Heart right ventricle (tissue), 16 donors: ENCODE results near the gene DDX19B. TPM values are rescaled to one million over a fixed set of nuclear protein-coding genes. Genes with fewer than 3 reads are reported as not detected.

Experiments
- ATAC-seq, 8 donors: fragments of 200-7000 bp; cut with Tn5 transposase; one replicate each; pipeline ENCODE4 v1.9.1; 2020; ENCODE audit warnings: mild to moderate bottlenecking in 8 of 8, moderate library complexity in 8 of 8, moderate number of reproducible peaks in 1 of 8
- DNase-seq, 2 donors: peaks; one replicate each; pipeline ENCODE4 v3.0.0-alpha.2; 2020
- H3K27ac ChIP-seq, 10 donors: fragments of 200-600 bp; sonication (generic) in 2 of 10; one replicate each; pipeline versions ENCODE4 v1.5.0 to v1.8.0; 2020 to 2022; ENCODE audit warnings: mild to moderate bottlenecking in 3 of 10
- H3K27me3 ChIP-seq, 7 donors: fragments of 200-600 bp; one replicate each; pipeline ENCODE4 v1.8.0; 2021 to 2022; ENCODE audit warnings: mild to moderate bottlenecking in 2 of 7
- H3K36me3 ChIP-seq, 9 donors: fragments of 200-600 bp; sonication (generic) in 1 of 9; one replicate each; pipeline versions ENCODE4 v1.5.0 to v1.8.0; 2020 to 2022; ENCODE audit warnings: mild to moderate bottlenecking in 2 of 9
- H3K4me1 ChIP-seq, 9 donors: fragments of 200-600 bp; sonication (generic) in 1 of 9; one replicate each; pipeline versions ENCODE4 v1.5.0 to v1.8.0; 2020 to 2022; ENCODE audit warnings: mild to moderate bottlenecking in 4 of 9
- H3K4me3 ChIP-seq, 10 donors: fragments of 200-600 bp; sonication (generic) in 2 of 10; one replicate each; pipeline versions ENCODE4 v1.5.0 to v1.8.0; 2020 to 2022; ENCODE audit warnings: mild to moderate bottlenecking in 7 of 10, moderate library complexity in 2 of 10
- H3K9me3 ChIP-seq, 11 donors: fragments of 200-600 bp in 10 of 11; sonication (generic) in 2 of 11; one replicate each; pipeline versions ENCODE4 v1.5.0 to v1.8.0; 2013 to 2022; ENCODE audit warnings: mild to moderate bottlenecking in 2 of 11, control low read depth in 1 of 11, moderate library complexity in 1 of 11
- CTCF ChIP-seq, 9 donors: fragments of 200-600 bp; sonication (generic) in 2 of 9; IDR thresholded peaks; one replicate each; pipeline versions ENCODE4 v1.5.0 to v1.8.0; 2021 to 2022; ENCODE audit warnings: antibody characterized with exemption in 9 of 9, mild to moderate bottlenecking in 5 of 9, moderate library complexity in 1 of 9
- WGBS, 2 donors: extraction: QIAGEN DNeasy Blood & Tissue Kit; methylation state at CpG; one replicate each; pipeline ENCODE4 v1.1.7; 2013; ENCODE audit warnings: inconsistent platforms in 1 of 2; 5-methylcytosine and 5-hydroxymethylcytosine counted together
- intact Hi-C, 10 donors: fragments of 100-400 bp; cut with DNase I; formaldehyde crosslinking; loops; one replicate each; pipeline versions ENCODE4 v1.11.1 to v1.14.2; 2022
- polyA plus RNA-seq, 2 donors: library from polyadenylated mRNA; stranded (reverse); fragments of 200-250 nt; gene quantifications; one replicate each; pipeline ENCODE4 v1.2.3, GENCODE V29; 2013
- total RNA-seq, 10 donors: library from RNA; stranded (reverse); fragmentation: NEBNext Ultra II Directional in 3 of 10; extraction: Animal tissue kit (Norgen Biotek cat#: 25700) in 3 of 10; gene quantifications; one replicate each; pipeline versions ENCODE4 v1.2.1 to v1.2.4, GENCODE V29; 2021 to 2023
- donor health status: Arrhythmogenic right ventricular cardiomyopathy.
- donor health status: ischemic (EF 13 %, LVEDD 7.1; RV severe dilation, severe dysfunction).
- donor health status: healthy with polysubstance abuse.
- donor health status: DM: no; HTN: yes; CAD: no.
- donor health status: DM: no; HTN: no; CAD: no.
- donor health status: ischemic (EF 25% LVEDD 6.9; RV normal size, moderate dysfunction).
- donor health status: ischemic (EF 25% LVEDD 5.7; RV mildly dilated, moderate dysfunction).
- donor health status: healthy.
- donor health status: DM: yes; HTN: yes; CAD: no.
- donor health status: Ischemic cardiomyopathy.
- donor health status: ischemic (EF 35%, LVEDD 5.7; RV mildly dilated, moderate dysfunction).
- donor health status: nonischemic (EF 11% LVEDD 7.7; RV severe dilation, severe dysfunction).
- donor health status: DM: yes; HTN: yes; CAD: no.
- donor health status: PGD.
- donor health status: ischemic (EF 29% LVEDD 5.4; RV normal size, mild dysfunction).
- donor health status: nonischemic (EF 23%, LVEDD 6.1; RV moderate dilation, normal function).

DDX19B gene
- total and polyA plus RNA-seq, 12 donors = 11.6 to 25.3 (median 20.2) TPM

- H3K4me1 ChIP-seq = peaks cover 4 to 23% (median 19%) of the 10 kb centered on the region in 9 donors
- no peak for ATAC-seq
- DNase-seq = no peak
- intact Hi-C loops = loop anchor here in 3 of 10 donors (10.0 kb wide), 2 partner anchors 90 to 100 kb away; no protein-coding TSS in a partner anchor
- no peaks in the 10 kb centered on the region for H3K27me3 ChIP-seq
- peak in 2 of 9 donors; percentile 0 to 7 for TF ChIP-seq CTCF (IDR thresholded peaks at IDR 0.05)
- no peaks in the 10 kb centered on the region for H3K9me3 ChIP-seq
- peaks cover 3 to 84% (median 65%) of the 10 kb centered on the region in 9 donors for H3K36me3 ChIP-seq
- H3K27ac ChIP-seq = no peak overlapping the region
- WGBS, 2 donors = 92 to 94% methylated on average over 9 of the region's 9 CpGs
- no peak overlapping the region for H3K4me3 ChIP-seq
These were observed 44.6 kb upstream of the DDX19B start for GRCh38 chr16:70254180-70254964.

- peaks cover 5 to 84% (median 70%) of the 10 kb centered on the region in 9 donors for H3K36me3 ChIP-seq
- DNase-seq (no peak), ATAC-seq (no peak)
- no peak overlapping the region for H3K27ac ChIP-seq
- WGBS, 2 donors = 95 to 96% methylated on average over 12 of the region's 12 CpGs
- intact Hi-C loops = loop anchor here in 3 of 10 donors (10.0 kb wide), 2 partner anchors 90 to 100 kb away; no protein-coding TSS in a partner anchor
- peaks cover 4 to 17% (median 14%) of the 10 kb centered on the region in 9 donors for H3K4me1 ChIP-seq
- H3K4me3 ChIP-seq = no peak overlapping the region
- no peaks in the 10 kb centered on the region for H3K9me3 ChIP-seq
- H3K27me3 ChIP-seq = no peaks in the 10 kb centered on the region
- TF ChIP-seq CTCF (IDR thresholded peaks at IDR 0.05) = no peak
These were observed 44.1 kb upstream of the DDX19B start for GRCh38 chr16:70254965-70255286.

- Histone ChIP-seq H3K36me3 (peaks cover 6 to 87% (median 77%) of the 10 kb centered on the region in 9 donors), H3K27ac (no peak overlapping the region), H3K4me3 (no peak overlapping the region), H3K27me3 (no peaks in the 10 kb centered on the region), H3K4me1 (peaks cover 0 to 11% (median 7%) of the 10 kb centered on the region in 9 donors), H3K9me3 (no peaks in the 10 kb centered on the region)
- no peak for DNase-seq
- no peak for ATAC-seq
- no peak for TF ChIP-seq CTCF (IDR thresholded peaks at IDR 0.05)
- intact Hi-C loops = loop anchor here in 3 of 10 donors (10.0 kb wide), 2 partner anchors 91 to 101 kb away; no protein-coding TSS in a partner anchor
- 94 to 95% methylated on average over 9 of the region's 9 CpGs for WGBS, 2 donors
These were observed 43.4 kb upstream of the DDX19B start for GRCh38 chr16:70255574-70255973.

- no peaks in the 10 kb centered on the region for H3K27me3 ChIP-seq
- ATAC-seq (no peak), DNase-seq (no peak)
- peaks cover 0 to 6% (median 3%) of the 10 kb centered on the region in 9 donors for H3K4me1 ChIP-seq
- 41 to 50% methylated on average over 4 of the region's 4 CpGs for WGBS, 2 donors
- H3K36me3 ChIP-seq = peaks cover 6 to 100% (median 90%) of the 10 kb centered on the region in 9 donors
- no peak overlapping the region for H3K4me3 ChIP-seq
- H3K9me3 ChIP-seq = no peaks in the 10 kb centered on the region
- TF ChIP-seq CTCF (IDR thresholded peaks at IDR 0.05) = no peak
- H3K27ac ChIP-seq = peak overlapping the region in 3 of 10 donors; percentile 1 to 36 (median 10)
- intact Hi-C loops = loop anchor here in 3 of 10 donors (10.0 kb wide), 2 partner anchors 93 to 103 kb away; no protein-coding TSS in a partner anchor
These were observed 41.6 kb upstream of the DDX19B start for GRCh38 chr16:70257391-70257790.
